ENCODE results near the gene SELENOS.

Gene SELENOS

GRCh38 chr15:101252836-101253235 lies 24.4 kb downstream of the SELENOS start:
- no peak for DNase-seq (ENCODE audit: extremely low read depth, insufficient read length)
- no peaks in the 10 kb centered on the region for H3K36me3 ChIP-seq (ENCODE audit: control insufficient read depth, insufficient read depth, low read length)
- no peaks in the 10 kb centered on the region for H3K27me3 ChIP-seq (replicated peaks; ENCODE audit: control insufficient read depth, insufficient read depth, low read length)
- H3K4me3 ChIP-seq (replicated peaks; ENCODE audit: low read depth, low read length): peak overlapping the region; percentile 82
- TF ChIP-seq CTCF (IDR thresholded peaks at IDR 0.05; ENCODE audit: insufficient read depth, low read length, poor library complexity, severe bottlenecking): no peak

GRCh38 chr15:101251830-101252820 lies 25.2 kb downstream of the SELENOS start, which contains the start of gene CHSY1:
Gene CHSY1, minus strand, starts transcription at chr15:101252048. Its CDS starts 592 bp downstream, at chr15:101251456.
- peak; percentile 95 for DNase-seq (ENCODE audit: extremely low read depth, insufficient read length)
- H3K27me3 ChIP-seq (replicated peaks; ENCODE audit: control insufficient read depth, insufficient read depth, low read length): no peaks in the 10 kb centered on the region
- H3K36me3 ChIP-seq (ENCODE audit: control insufficient read depth, insufficient read depth, low read length): no peaks in the 10 kb centered on the region
- H3K4me3 ChIP-seq (replicated peaks; ENCODE audit: low read depth, low read length): peak within 1 kb of the TSS; percentile 82
- TF ChIP-seq CTCF (IDR thresholded peaks at IDR 0.05; ENCODE audit: insufficient read depth, low read length, poor library complexity, severe bottlenecking): peak; percentile 14

- no peaks in the 10 kb centered on the region for H3K27me3 ChIP-seq (replicated peaks; ENCODE audit: control insufficient read depth, insufficient read depth, low read length)
- no peak for TF ChIP-seq CTCF (IDR thresholded peaks at IDR 0.05; ENCODE audit: insufficient read depth, low read length, poor library complexity, severe bottlenecking)
- peak overlapping the region; percentile 82 for H3K4me3 ChIP-seq (replicated peaks; ENCODE audit: low read depth, low read length)
- peak; percentile 44 for DNase-seq (ENCODE audit: extremely low read depth, insufficient read length)
- no peaks in the 10 kb centered on the region for H3K36me3 ChIP-seq (ENCODE audit: control insufficient read depth, insufficient read depth, low read length)
Measured at GRCh38 chr15:101250873-101251829, 26.1 kb downstream of the SELENOS start.

- no peak for TF ChIP-seq CTCF (IDR thresholded peaks at IDR 0.05; ENCODE audit: insufficient read depth, low read length, poor library complexity, severe bottlenecking)
- Histone ChIP-seq H3K4me3 (replicated peaks; ENCODE audit: low read depth, low read length) (peak overlapping the region; percentile 82), H3K36me3 (ENCODE audit: control insufficient read depth, insufficient read depth, low read length) (no peaks in the 10 kb centered on the region), H3K27me3 (replicated peaks; ENCODE audit: control insufficient read depth, insufficient read depth, low read length) (no peaks in the 10 kb centered on the region)
- no peak for DNase-seq (ENCODE audit: extremely low read depth, insufficient read length)
Measured at GRCh38 chr15:101250341-101250831, 26.9 kb downstream of the SELENOS start.

GRCh38 chr15:101248274-101248673 lies 29.0 kb downstream of the SELENOS start:
- Histone ChIP-seq H3K27me3 (replicated peaks; ENCODE audit: control insufficient read depth, insufficient read depth, low read length) (no peaks in the 10 kb centered on the region), H3K36me3 (ENCODE audit: control insufficient read depth, insufficient read depth, low read length) (no peaks in the 10 kb centered on the region), H3K4me3 (replicated peaks; ENCODE audit: low read depth, low read length) (no peak overlapping the region)
- no peak for DNase-seq (ENCODE audit: extremely low read depth, insufficient read length)
- TF ChIP-seq CTCF (IDR thresholded peaks at IDR 0.05; ENCODE audit: insufficient read depth, low read length, poor library complexity, severe bottlenecking): no peak

Data from GM06990 (cell line).